ENCODE data around the gene ULK4. TPM values are rescaled to one million over a fixed set of nuclear protein-coding genes. Genes with fewer than 3 reads are reported as not detected.
"Not testable (repeated sequence)": the region's sequence is repeated elsewhere in the genome, so short reads cannot be mapped to it uniquely, and the experiment has no call there.

The ULK4 gene
- total RNA-seq, 4 donors from 2014 or later: 15.8 to 20.6 (median 16.3) TPM

GRCh38 chr3:41717641-41718040 lies 244.3 kb downstream of the ULK4 start:
- DNase-seq (ENCODE audit: low spot score): no peak
- ATAC-seq (ENCODE audit: low FRiP score): no peak
- TF ChIP-seq CTCF (IDR thresholded peaks at IDR 0.05): no peak

GRCh38 chr3:41716471-41716870 lies 245.4 kb downstream of the ULK4 start:
- no peak for ATAC-seq (ENCODE audit: low FRiP score)

GRCh38 chr3:41715376-41715775 lies 246.5 kb downstream of the ULK4 start:
- DNase-seq (ENCODE audit: low spot score): no peak
- TF ChIP-seq CTCF (IDR thresholded peaks at IDR 0.05): no peak
- ATAC-seq (ENCODE audit: low FRiP score): no peak

More at GRCh38 chr3:41716471-41716870, 245.4 kb downstream of the ULK4 start:
- TF ChIP-seq CTCF (IDR thresholded peaks at IDR 0.05): no peak
- DNase-seq (ENCODE audit: low spot score): no peak

- no peak for TF ChIP-seq CTCF (IDR thresholded peaks at IDR 0.05)
- no peak for DNase-seq (ENCODE audit: low spot score)
- ATAC-seq (ENCODE audit: low FRiP score): no peak
Observed at GRCh38 chr3:41711651-41712050, 250.3 kb downstream of the ULK4 start.

GRCh38 chr3:41710646-41711388 lies 251.1 kb downstream of the ULK4 start:
- no peak for ATAC-seq (ENCODE audit: low FRiP score)
- DNase-seq (ENCODE audit: low spot score): no peak
- no peak for TF ChIP-seq CTCF (IDR thresholded peaks at IDR 0.05)

GRCh38 chr3:41709213-41709612 lies 252.7 kb downstream of the ULK4 start:
- not testable (repeated sequence) for DNase-seq (ENCODE audit: low spot score); ATAC-seq (ENCODE audit: low FRiP score)

GRCh38 chr3:41708176-41708575 lies 253.7 kb downstream of the ULK4 start:
- DNase-seq (ENCODE audit: low spot score): no peak
- no peak for TF ChIP-seq CTCF (IDR thresholded peaks at IDR 0.05)
- no peak for ATAC-seq (ENCODE audit: low FRiP score)

All from omental fat pad (tissue), 4 donors.